ENCODE measurements around the gene NUTF2.

DNA sequence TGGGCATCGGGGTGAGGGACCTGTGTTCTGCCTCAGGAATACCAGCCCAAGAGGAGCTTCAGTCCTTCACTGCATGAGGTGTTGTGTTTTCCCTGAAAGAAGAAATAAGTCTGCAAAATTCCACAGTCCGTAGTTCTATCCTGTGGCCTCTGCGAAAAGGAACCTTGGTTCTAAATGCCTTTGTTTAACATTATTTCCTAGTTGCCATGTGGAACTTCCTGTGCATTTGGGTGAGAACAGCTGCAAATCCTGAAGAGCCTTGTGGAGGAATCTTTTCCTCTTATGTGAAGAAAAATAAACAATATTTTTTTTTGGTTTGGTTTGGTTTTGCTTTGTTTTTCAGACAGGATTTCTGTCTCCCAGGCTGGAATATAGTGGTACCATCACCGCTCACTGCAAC lies 56.1 kb downstream of the NUTF2 start:
- TF ChIP-seq, protein P1, sequence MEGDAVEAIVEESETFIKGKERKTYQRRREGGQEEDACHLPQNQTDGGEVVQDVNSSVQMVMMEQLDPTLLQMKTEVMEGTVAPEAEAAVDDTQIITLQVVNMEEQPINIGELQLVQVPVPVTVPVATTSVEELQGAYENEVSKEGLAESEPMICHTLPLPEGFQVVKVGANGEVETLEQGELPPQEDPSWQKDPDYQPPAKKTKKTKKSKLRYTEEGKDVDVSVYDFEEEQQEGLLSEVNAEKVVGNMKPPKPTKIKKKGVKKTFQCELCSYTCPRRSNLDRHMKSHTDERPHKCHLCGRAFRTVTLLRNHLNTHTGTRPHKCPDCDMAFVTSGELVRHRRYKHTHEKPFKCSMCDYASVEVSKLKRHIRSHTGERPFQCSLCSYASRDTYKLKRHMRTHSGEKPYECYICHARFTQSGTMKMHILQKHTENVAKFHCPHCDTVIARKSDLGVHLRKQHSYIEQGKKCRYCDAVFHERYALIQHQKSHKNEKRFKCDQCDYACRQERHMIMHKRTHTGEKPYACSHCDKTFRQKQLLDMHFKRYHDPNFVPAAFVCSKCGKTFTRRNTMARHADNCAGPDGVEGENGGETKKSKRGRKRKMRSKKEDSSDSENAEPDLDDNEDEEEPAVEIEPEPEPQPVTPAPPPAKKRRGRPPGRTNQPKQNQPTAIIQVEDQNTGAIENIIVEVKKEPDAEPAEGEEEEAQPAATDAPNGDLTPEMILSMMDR (IDR thresholded peaks at IDR 0.05; ENCODE audit: low read depth, low read length, poor library complexity, severe bottlenecking): no peak
- no peak for TF ChIP-seq EZH2phosphoT487 (IDR thresholded peaks at IDR 0.05; ENCODE audit: borderline replicate concordance, low read length)
